UCSD-AML1 (cell line): ENCODE results near the gene PRKD3.
"Not testable (repeated sequence)": the region's sequence is repeated elsewhere in the genome, so short reads cannot be mapped to it uniquely, and the experiment has no call there.

Experiments used
- DNase-seq: peaks from one replicate; lab custom pipeline; 2025; ENCODE audit not compliant: unreplicated experiment; lab: John Stamatoyannopoulos, UW

The PRKD3 gene

DNA sequence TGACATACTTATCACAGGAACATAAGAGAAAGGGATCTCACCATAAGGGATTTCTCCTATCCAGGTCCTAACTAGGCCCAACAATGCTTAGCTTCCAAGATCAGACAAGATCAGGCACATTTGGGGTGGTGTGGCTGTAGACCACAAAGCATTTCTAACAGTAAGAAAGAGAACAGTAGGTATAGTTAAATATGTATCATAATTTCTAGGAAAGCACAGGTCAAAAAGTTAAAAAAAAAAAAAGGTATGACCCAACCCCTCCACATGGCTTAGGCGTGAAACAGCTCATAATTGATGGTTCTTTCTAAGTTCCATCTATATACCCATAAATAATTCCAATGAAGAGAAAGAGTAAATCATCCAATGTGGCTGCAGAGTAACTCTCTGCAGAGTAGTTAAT lies 6.9 kb downstream of the PRKD3 start:
- no peak for DNase-seq

DNA sequence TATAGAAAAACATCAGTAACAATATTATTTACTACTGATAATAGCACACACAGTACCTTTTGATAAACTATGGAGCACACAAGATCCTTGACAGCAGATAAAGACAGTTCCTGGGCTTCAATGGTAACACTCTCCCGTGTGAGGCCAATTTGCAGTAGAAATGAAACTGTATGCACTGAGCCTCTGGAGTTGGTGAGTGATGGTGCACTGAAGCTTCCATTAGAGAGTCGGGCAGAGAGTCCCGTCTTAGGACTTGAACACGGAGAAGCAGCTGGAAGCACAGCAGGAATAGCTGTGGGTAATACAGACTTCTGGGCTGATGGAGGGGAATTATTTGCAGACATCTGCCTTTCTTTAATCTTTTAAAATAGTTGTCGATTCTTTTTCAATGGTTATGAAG lies 8.5 kb downstream of the PRKD3 start:
- DNase-seq: no peak

DNA sequence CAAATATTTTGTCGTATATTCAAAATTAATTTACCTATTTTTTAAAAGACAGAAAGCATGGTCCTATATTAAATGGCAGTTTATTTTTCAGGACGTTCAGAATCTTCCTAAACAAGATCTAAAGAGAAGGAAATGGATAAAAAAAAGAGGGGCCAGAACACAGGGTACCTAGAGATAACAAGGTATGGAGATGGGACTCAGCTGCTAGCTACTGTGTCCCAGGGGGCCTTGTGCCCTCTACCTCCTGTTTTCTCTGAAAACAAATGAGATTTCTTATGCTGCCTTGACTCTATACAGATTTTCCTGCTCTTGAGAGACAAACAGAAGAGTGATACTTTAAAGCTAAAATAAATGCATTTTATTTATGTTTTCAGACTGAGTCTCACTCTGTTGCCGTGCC lies 9.3 kb downstream of the PRKD3 start:
- no peak for DNase-seq

GRCh38 chr2:37307500-37307899 lies 17.1 kb downstream of the PRKD3 start:
- DNase-seq: no peak

- no peak for DNase-seq
Observed at GRCh38 chr2:37306024-37306423, 18.6 kb downstream of the PRKD3 start.

- no peak for DNase-seq
Observed at GRCh38 chr2:37302701-37303252, 21.9 kb downstream of the PRKD3 start.

DNA sequence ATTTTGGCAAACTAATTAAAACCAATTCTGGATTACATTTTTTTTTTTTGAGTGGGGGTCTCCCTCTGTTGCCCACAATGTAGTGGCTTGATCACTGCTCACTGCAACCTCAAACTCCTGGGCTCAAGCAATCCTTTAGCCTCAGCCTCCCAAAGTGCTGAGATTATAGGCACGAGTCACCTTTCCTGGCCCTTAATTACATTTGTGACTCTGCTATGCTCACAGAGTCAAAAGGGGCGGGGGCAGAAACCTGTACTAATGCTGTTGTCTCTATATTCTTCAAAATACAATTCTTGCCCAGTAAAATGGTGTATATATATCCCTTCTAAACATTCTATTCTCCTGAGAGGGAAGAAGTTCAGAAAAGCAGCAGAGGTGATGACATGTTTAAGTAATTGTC lies 23.2 kb downstream of the PRKD3 start:
- DNase-seq: no peak

- DNase-seq: no peak
Observed at GRCh38 chr2:37300578-37300977, 24.1 kb downstream of the PRKD3 start.

- DNase-seq: no peak
Observed at GRCh38 chr2:37300146-37300545, 24.5 kb downstream of the PRKD3 start.

- no peak for DNase-seq
Observed at GRCh38 chr2:37297632-37298031, 27.0 kb downstream of the PRKD3 start.

- DNase-seq: no peak
Observed at GRCh38 chr2:37295469-37296073, 29.1 kb downstream of the PRKD3 start.

GRCh38 chr2:37294858-37295257 lies 29.8 kb downstream of the PRKD3 start:
- DNase-seq: not testable (repeated sequence)

DNA sequence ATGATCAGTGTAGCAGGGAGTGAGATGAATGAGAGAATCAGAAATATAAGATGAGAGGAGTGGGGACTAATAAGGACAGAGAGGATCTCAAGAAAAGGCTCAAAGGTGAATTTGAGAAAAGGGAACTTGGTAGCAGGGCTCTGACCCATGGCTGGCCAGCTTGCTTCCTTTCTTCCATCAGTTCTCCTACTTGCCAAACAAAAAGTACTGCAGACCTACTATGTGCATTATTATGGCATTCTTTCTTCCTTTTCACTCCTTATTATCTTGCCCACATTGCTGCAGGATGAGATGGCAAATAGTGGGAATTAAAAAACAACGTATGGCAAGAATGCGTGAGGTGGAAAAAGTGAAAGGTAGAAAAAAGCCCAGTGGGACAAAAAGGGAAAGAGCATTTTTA lies 33.0 kb downstream of the PRKD3 start:
- DNase-seq: no peak

DNA sequence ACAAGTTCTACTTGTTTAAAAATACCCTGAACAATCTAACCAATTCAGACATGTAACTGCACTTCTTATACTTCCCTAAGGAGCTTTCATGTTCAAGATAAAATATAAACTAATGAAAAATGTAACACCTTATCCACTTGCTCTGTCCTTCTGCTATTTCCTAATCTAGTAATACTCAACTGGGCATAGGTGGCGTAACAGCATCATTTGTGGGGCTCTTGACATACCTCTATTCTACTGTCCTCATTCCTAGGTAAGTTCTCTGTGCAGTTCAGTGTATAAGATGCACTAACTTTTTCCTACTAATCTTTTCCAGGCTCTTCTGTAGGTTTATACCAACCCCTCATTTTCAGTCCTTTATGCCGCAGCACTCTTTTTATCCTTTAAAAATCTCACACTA lies 36.7 kb downstream of the PRKD3 start:
- no peak for DNase-seq

- no peak for DNase-seq
Observed at GRCh38 chr2:37284381-37284780, 40.3 kb downstream of the PRKD3 start.

DNA sequence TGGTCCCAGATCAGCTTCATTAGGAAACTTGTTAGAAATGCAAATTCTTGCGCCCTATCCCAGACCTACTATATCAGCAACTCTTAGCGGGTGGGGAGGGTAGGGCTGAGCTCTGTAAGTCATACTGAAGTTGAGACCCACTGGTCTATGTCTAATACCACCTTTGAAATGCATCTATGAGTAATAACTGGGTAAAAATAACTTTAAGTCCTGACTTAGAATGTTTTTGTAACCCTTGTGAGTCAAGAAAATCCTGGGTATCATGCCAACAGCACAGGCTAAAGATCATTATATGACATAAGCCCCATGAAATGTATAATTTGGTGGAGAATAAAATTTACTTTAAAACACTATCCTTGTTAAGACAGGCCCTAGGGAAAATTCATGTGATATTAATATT lies 41.4 kb downstream of the PRKD3 start:
- DNase-seq: no peak

- no peak for DNase-seq
Observed at GRCh38 chr2:37282746-37283145, 41.9 kb downstream of the PRKD3 start.

DNA sequence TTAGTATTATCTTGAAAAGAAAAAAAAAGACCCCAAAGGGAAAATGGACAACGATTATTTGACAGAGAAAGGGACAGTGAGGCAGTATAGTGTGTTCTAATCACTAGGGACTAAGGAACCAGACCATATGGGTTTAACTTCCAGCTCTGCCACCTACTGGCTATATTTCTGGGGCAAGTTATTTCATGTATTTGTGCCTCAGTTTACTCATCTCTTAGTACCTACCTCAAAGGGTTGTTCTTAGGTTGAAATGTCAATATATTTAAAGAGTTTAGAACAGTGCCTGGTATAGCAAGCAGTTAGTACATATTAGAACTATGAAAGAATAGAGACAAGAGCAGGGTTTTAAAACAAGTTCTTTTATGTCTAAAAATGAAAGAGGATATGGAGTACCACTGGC lies 42.7 kb downstream of the PRKD3 start:
- no peak for DNase-seq

DNA sequence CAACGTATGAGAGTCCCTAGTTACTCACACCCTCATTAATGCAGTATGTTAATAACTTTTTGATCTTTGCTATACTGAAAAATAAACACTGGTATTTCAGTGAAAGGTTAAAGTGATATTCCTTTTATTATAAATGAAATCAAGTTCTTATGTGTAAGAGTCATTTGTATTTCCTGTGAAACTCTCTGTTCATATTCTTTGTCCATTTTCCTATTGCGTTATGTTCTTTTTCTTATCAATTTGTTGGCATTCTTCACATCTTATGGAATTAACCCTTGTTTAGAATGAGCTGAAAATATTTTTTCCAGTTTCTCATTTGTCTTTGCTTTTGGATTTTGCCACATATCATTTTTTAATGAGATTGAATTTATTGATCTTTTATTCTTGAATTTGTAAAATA lies 48.3 kb downstream of the PRKD3 start:
- no peak for DNase-seq
